Measurements from ENCODE around the gene CD8B2.
"Not testable (repeated sequence)": the region's sequence is repeated elsewhere in the genome, so short reads cannot be mapped to it uniquely, and the experiment has no call there.

DNA sequence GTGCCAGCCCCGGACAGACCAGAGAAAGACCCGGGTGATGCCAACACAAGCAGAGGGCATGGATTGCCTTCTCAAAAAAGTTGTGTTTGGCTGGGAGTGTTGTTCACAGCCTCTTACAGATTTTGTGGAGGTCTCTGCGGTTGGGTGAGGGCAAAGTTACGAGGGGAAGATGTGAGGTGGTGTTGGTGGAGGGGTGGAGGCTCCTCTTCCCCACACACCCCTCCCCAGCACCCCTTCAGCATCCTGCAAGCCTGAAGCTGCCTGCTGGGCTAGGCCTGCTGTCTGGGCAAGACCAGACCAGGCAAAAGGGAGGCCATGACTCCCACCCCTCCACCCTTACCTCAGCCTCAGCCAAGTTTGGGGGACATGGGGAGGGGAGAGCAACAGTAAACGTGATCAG, 26.2 kb downstream of the CD8B2 start:
- TF ChIP-seq, protein P1, sequence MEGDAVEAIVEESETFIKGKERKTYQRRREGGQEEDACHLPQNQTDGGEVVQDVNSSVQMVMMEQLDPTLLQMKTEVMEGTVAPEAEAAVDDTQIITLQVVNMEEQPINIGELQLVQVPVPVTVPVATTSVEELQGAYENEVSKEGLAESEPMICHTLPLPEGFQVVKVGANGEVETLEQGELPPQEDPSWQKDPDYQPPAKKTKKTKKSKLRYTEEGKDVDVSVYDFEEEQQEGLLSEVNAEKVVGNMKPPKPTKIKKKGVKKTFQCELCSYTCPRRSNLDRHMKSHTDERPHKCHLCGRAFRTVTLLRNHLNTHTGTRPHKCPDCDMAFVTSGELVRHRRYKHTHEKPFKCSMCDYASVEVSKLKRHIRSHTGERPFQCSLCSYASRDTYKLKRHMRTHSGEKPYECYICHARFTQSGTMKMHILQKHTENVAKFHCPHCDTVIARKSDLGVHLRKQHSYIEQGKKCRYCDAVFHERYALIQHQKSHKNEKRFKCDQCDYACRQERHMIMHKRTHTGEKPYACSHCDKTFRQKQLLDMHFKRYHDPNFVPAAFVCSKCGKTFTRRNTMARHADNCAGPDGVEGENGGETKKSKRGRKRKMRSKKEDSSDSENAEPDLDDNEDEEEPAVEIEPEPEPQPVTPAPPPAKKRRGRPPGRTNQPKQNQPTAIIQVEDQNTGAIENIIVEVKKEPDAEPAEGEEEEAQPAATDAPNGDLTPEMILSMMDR (IDR thresholded peaks at IDR 0.05; ENCODE audit: low read length), result not testable (repeated sequence)
- TF ChIP-seq EZH2 (optimal IDR thresholded peaks at IDR 0.05; ENCODE audit: low read depth, low read length); EZH2phosphoT487 (IDR thresholded peaks at IDR 0.05; ENCODE audit: low read length): not testable (repeated sequence)

All from MM.1S (cell line).